GM23338 (cell line): ENCODE results near the gene AMOTL1. TPM values are rescaled to one million over a fixed set of nuclear protein-coding genes. Genes with fewer than 3 reads are reported as not detected.

Source experiments
- ATAC-seq: fragments of 200-7000 bp; cut with Tn5 transposase; 3 replicates; pipeline ENCODE4 v1.9.1; 2020
- DNase-seq: peaks from one replicate; pipeline ENCODE4 v3.0.0-alpha.2; 2015; ENCODE audit warnings: low spot score
- H2AFZ ChIP-seq: fragments of 200-600 bp; sonication (generic); 2 replicates; pipeline ENCODE4 v1.8.0; 2016; ENCODE audit warnings: antibody characterized with exemption, mild to moderate bottlenecking, moderate library complexity
- H3F3A ChIP-seq: fragments of 200-600 bp; sonication (generic); replicated peaks from 2 replicates; pipeline ENCODE4 v1.8.0; 2017; ENCODE audit warnings: antibody characterized with exemption, mixed run types, low read depth
- H3K27ac ChIP-seq: fragments of 200-600 bp; sonication (generic); 2 replicates; pipeline ENCODE4 v1.6.1; 2016; ENCODE audit warnings: low read depth
- H3K27me3 ChIP-seq: fragments of 200-600 bp; sonication (generic); 2 replicates; pipeline ENCODE4 v1.8.0; 2016; ENCODE audit warnings: mild to moderate bottlenecking, mixed run types, moderate library complexity; ENCODE audit not compliant: insufficient read depth
- H3K36me3 ChIP-seq: fragments of 200-600 bp; sonication (generic); 2 replicates; pipeline ENCODE4 v1.8.0; 2016; ENCODE audit warnings: mild to moderate bottlenecking; ENCODE audit not compliant: insufficient read depth
- H3K4me1 ChIP-seq: fragments of 200-600 bp; sonication (generic); 2 replicates; pipeline ENCODE4 v1.8.0; 2016; ENCODE audit warnings: mild to moderate bottlenecking, moderate library complexity; ENCODE audit not compliant: insufficient read depth
- H3K4me2 ChIP-seq: fragments of 200-600 bp; sonication (generic); 2 replicates; pipeline ENCODE4 v1.7.1; 2017; ENCODE audit warnings: mixed run types
- H3K4me3 ChIP-seq: fragments of 200-600 bp; sonication (generic); 2 replicates; pipeline ENCODE4 v1.6.1; 2016; ENCODE audit warnings: mixed run types
- H3K79me2 ChIP-seq: fragments of 200-600 bp; sonication (generic); replicated peaks from 2 replicates; pipeline ENCODE4 v1.8.0; 2017; ENCODE audit warnings: mild to moderate bottlenecking; ENCODE audit not compliant: insufficient read depth
- H3K9me2 ChIP-seq: fragments of 200-600 bp; sonication (generic); 2 replicates; pipeline ENCODE4 v1.8.0; 2017; ENCODE audit not compliant: insufficient read depth
- H4K20me1 ChIP-seq: fragments of 200-600 bp; sonication (generic); replicated peaks from 2 replicates; pipeline ENCODE4 v1.8.0; 2017; ENCODE audit warnings: mild to moderate bottlenecking; ENCODE audit not compliant: insufficient read depth
- H3K27ac Mint-ChIP-seq: 2 replicates; pipeline ENCODE4 v1.8.0; 2020; ENCODE audit warnings: inconsistent platforms, mild to moderate bottlenecking, moderate library complexity, mixed read lengths
- H3K27me3 Mint-ChIP-seq: 3 replicates; pipeline ENCODE4 v1.8.0; 2022; ENCODE audit warnings: low read depth, mild to moderate bottlenecking, moderate library complexity, mixed read lengths, inconsistent platforms; ENCODE audit not compliant: insufficient read depth, poor library complexity
- H3K36me3 Mint-ChIP-seq: 3 replicates; pipeline ENCODE4 v1.8.0; 2021; ENCODE audit warnings: low read depth, mild to moderate bottlenecking, inconsistent platforms, moderate library complexity, mixed read lengths
- H3K4me1 Mint-ChIP-seq: 3 replicates; pipeline ENCODE4 v1.8.0; 2020; ENCODE audit warnings: mild to moderate bottlenecking, inconsistent platforms, mixed read lengths
- H3K4me3 Mint-ChIP-seq: 3 replicates; pipeline ENCODE4 v1.8.0; 2021; ENCODE audit warnings: moderate library complexity, mild to moderate bottlenecking, inconsistent platforms, mixed read lengths
- H3K9me3 Mint-ChIP-seq: 3 replicates; pipeline ENCODE4 v1.8.0; 2020; ENCODE audit warnings: moderate library complexity, mild to moderate bottlenecking, inconsistent platforms, mixed read lengths
- CREB1 ChIP-seq: fragments of 250-450 bp; sonication (Bioruptor Pico); IDR thresholded peaks from 2 replicates; pipeline ENCODE4 v1.5.0; 2020; ENCODE audit warnings: low read depth, mild to moderate bottlenecking, moderate library complexity
- EZH2 ChIP-seq: fragments of 200-600 bp; sonication (generic); IDR thresholded peaks from one replicate; pipeline ENCODE4 v1.8.0; 2017; ENCODE audit warnings: antibody characterized with exemption, mild to moderate bottlenecking, low read depth; ENCODE audit not compliant: unreplicated experiment
- EZH2phosphoT487 ChIP-seq: fragments of 200-600 bp; sonication (generic); IDR thresholded peaks from one replicate; pipeline ENCODE4 v1.8.1; 2018; ENCODE audit warnings: antibody characterized with exemption; ENCODE audit not compliant: unreplicated experiment
- JUNB ChIP-seq: IDR thresholded peaks from one replicate; pipeline ENCODE4 v1.6.1; 2016; ENCODE audit warnings: antibody characterized with exemption; ENCODE audit not compliant: unreplicated experiment
- NANOG ChIP-seq: IDR thresholded peaks from 2 replicates; pipeline ENCODE4 v1.6.1; 2016; ENCODE audit warnings: antibody characterized with exemption, borderline replicate concordance
- POLR2AphosphoS5 ChIP-seq: IDR thresholded peaks from 2 replicates; pipeline ENCODE4 v1.6.1; 2016; ENCODE audit warnings: antibody characterized with exemption, low read depth
- STAT1 ChIP-seq: IDR thresholded peaks from one replicate; pipeline ENCODE4 v1.6.1; 2016; ENCODE audit warnings: antibody characterized with exemption; ENCODE audit not compliant: unreplicated experiment
- ZNF114 ChIP-seq: fragments of 250-450 bp; sonication (Bioruptor Pico); IDR thresholded peaks from 2 replicates; pipeline ENCODE4 v1.5.0; 2020; ENCODE audit warnings: mild to moderate bottlenecking, moderate library complexity
- ZNF331 ChIP-seq: fragments of 250-450 bp; sonication (Bioruptor Pico); IDR thresholded peaks from 2 replicates; pipeline ENCODE4 v1.5.0; 2020; ENCODE audit warnings: low read depth, mild to moderate bottlenecking, moderate library complexity
- polyA plus RNA-seq: library from polyadenylated mRNA; unstranded; fragments of >200 nt; fragmentation: Nextera tagmentation; extraction: Ambion mirVana; gene quantifications from 2 replicates; pipeline ENCODE4 v1.2.1, GENCODE V29; 2016
- total RNA-seq: library from RNA; depleted of rRNA; stranded (reverse); fragments of >200 nt; shearing (Covaris generic); gene quantifications from 2 replicates; pipeline ENCODE4 v1.2.3, GENCODE V29; 2014
- TF ChIP-seq, protein P1 (sequence below): IDR thresholded peaks from 2 replicates; pipeline ENCODE4 v1.6.1; 2016; ENCODE audit warnings: antibody characterized with exemption
- TF ChIP-seq, protein P2 (sequence below), 2 experiments: fragments of 200-600 bp in 1 of 2; sonication (generic) in 1 of 2; conservative IDR thresholded peaks; 2 replicates each; pipeline versions ENCODE4 v1.5.1 to v1.6.1; 2016 to 2017; ENCODE audit warnings: antibody characterized with exemption in 2 of 2, low read depth in 2 of 2, mild to moderate bottlenecking in 2 of 2, moderate library complexity in 1 of 2
- TF ChIP-seq, protein P3 (sequence below): IDR thresholded peaks from one replicate; pipeline ENCODE4 v1.6.1; 2018; ENCODE audit warnings: antibody characterized with exemption; ENCODE audit not compliant: unreplicated experiment
- TF ChIP-seq, protein P4 (sequence below): fragments of 250-450 bp; sonication (Bioruptor Pico); IDR thresholded peaks from 2 replicates; pipeline ENCODE4 v1.5.0; 2020; ENCODE audit warnings: mild to moderate bottlenecking, moderate library complexity

Gene AMOTL1
- total and polyA plus RNA-seq, 2 experiments from 2014 or later = 4.3 to 18.7 TPM

DNA sequence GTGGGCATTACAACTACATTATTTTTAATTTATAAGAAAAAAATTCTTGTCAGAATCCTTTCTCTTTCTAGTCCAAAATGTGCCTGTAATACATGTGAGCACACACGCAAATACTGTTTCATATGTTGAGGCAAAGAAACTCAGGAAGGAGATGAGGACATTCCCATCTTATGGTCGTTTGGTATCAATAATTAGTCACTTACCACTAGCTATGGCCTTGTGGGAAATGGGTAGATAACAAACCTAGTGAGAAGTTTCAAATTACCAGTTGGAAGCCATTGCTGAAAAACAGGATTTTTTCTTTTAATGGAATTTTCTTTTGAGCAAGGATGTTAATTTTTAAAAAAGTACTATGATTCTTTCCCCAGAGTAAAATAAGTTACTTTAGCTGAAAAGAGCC lies 25.7 kb downstream of the AMOTL1 start:
- no peaks in the 10 kb centered on the region for H3K27me3 Mint-ChIP-seq
- Histone ChIP-seq H4K20me1 (peaks cover 19% of the 10 kb centered on the region), H3K79me2 (peaks cover 63% of the 10 kb centered on the region), H3K4me1 (no peaks in the 10 kb centered on the region; the same call in 1 of the 2 replicates), H2AFZ (no peak overlapping the region), H3K27me3 (no peaks in the 10 kb centered on the region), H3K9me2 (no peaks in the 10 kb centered on the region), H3K4me2 (no peak overlapping the region), H3K27ac (no peak overlapping the region), H3F3A (no peaks in the 10 kb centered on the region), H3K4me3 (no peak overlapping the region), H3K36me3 (no peaks in the 10 kb centered on the region)
- DNase-seq (no peak), ATAC-seq (no peak)
- no peak overlapping the region for H3K4me3 Mint-ChIP-seq
- H3K9me3 Mint-ChIP-seq = no peaks in the 10 kb centered on the region
- no peak overlapping the region for H3K27ac Mint-ChIP-seq
- TF ChIP-seq EZH2phosphoT487 (no peak), NANOG (no peak), ZNF331 (CRISPR knock-in tag) (no peak), STAT1 (no peak), JUNB (no peak), POLR2AphosphoS5 (no peak), CREB1 (CRISPR knock-in tag) (no peak), ZNF114 (CRISPR knock-in tag) (no peak), EZH2 (no peak)
- TF ChIP-seq, protein P1, sequence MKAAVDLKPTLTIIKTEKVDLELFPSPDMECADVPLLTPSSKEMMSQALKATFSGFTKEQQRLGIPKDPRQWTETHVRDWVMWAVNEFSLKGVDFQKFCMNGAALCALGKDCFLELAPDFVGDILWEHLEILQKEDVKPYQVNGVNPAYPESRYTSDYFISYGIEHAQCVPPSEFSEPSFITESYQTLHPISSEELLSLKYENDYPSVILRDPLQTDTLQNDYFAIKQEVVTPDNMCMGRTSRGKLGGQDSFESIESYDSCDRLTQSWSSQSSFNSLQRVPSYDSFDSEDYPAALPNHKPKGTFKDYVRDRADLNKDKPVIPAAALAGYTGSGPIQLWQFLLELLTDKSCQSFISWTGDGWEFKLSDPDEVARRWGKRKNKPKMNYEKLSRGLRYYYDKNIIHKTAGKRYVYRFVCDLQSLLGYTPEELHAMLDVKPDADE = no peak
- TF ChIP-seq, protein P2, sequence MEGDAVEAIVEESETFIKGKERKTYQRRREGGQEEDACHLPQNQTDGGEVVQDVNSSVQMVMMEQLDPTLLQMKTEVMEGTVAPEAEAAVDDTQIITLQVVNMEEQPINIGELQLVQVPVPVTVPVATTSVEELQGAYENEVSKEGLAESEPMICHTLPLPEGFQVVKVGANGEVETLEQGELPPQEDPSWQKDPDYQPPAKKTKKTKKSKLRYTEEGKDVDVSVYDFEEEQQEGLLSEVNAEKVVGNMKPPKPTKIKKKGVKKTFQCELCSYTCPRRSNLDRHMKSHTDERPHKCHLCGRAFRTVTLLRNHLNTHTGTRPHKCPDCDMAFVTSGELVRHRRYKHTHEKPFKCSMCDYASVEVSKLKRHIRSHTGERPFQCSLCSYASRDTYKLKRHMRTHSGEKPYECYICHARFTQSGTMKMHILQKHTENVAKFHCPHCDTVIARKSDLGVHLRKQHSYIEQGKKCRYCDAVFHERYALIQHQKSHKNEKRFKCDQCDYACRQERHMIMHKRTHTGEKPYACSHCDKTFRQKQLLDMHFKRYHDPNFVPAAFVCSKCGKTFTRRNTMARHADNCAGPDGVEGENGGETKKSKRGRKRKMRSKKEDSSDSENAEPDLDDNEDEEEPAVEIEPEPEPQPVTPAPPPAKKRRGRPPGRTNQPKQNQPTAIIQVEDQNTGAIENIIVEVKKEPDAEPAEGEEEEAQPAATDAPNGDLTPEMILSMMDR (conservative IDR thresholded peaks at IDR 0.05; ENCODE audit: low read depth in 2 of 2) = no peak
- TF ChIP-seq, protein P3, sequence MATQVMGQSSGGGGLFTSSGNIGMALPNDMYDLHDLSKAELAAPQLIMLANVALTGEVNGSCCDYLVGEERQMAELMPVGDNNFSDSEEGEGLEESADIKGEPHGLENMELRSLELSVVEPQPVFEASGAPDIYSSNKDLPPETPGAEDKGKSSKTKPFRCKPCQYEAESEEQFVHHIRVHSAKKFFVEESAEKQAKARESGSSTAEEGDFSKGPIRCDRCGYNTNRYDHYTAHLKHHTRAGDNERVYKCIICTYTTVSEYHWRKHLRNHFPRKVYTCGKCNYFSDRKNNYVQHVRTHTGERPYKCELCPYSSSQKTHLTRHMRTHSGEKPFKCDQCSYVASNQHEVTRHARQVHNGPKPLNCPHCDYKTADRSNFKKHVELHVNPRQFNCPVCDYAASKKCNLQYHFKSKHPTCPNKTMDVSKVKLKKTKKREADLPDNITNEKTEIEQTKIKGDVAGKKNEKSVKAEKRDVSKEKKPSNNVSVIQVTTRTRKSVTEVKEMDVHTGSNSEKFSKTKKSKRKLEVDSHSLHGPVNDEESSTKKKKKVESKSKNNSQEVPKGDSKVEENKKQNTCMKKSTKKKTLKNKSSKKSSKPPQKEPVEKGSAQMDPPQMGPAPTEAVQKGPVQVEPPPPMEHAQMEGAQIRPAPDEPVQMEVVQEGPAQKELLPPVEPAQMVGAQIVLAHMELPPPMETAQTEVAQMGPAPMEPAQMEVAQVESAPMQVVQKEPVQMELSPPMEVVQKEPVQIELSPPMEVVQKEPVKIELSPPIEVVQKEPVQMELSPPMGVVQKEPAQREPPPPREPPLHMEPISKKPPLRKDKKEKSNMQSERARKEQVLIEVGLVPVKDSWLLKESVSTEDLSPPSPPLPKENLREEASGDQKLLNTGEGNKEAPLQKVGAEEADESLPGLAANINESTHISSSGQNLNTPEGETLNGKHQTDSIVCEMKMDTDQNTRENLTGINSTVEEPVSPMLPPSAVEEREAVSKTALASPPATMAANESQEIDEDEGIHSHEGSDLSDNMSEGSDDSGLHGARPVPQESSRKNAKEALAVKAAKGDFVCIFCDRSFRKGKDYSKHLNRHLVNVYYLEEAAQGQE = no peak
- TF ChIP-seq, protein P4, sequence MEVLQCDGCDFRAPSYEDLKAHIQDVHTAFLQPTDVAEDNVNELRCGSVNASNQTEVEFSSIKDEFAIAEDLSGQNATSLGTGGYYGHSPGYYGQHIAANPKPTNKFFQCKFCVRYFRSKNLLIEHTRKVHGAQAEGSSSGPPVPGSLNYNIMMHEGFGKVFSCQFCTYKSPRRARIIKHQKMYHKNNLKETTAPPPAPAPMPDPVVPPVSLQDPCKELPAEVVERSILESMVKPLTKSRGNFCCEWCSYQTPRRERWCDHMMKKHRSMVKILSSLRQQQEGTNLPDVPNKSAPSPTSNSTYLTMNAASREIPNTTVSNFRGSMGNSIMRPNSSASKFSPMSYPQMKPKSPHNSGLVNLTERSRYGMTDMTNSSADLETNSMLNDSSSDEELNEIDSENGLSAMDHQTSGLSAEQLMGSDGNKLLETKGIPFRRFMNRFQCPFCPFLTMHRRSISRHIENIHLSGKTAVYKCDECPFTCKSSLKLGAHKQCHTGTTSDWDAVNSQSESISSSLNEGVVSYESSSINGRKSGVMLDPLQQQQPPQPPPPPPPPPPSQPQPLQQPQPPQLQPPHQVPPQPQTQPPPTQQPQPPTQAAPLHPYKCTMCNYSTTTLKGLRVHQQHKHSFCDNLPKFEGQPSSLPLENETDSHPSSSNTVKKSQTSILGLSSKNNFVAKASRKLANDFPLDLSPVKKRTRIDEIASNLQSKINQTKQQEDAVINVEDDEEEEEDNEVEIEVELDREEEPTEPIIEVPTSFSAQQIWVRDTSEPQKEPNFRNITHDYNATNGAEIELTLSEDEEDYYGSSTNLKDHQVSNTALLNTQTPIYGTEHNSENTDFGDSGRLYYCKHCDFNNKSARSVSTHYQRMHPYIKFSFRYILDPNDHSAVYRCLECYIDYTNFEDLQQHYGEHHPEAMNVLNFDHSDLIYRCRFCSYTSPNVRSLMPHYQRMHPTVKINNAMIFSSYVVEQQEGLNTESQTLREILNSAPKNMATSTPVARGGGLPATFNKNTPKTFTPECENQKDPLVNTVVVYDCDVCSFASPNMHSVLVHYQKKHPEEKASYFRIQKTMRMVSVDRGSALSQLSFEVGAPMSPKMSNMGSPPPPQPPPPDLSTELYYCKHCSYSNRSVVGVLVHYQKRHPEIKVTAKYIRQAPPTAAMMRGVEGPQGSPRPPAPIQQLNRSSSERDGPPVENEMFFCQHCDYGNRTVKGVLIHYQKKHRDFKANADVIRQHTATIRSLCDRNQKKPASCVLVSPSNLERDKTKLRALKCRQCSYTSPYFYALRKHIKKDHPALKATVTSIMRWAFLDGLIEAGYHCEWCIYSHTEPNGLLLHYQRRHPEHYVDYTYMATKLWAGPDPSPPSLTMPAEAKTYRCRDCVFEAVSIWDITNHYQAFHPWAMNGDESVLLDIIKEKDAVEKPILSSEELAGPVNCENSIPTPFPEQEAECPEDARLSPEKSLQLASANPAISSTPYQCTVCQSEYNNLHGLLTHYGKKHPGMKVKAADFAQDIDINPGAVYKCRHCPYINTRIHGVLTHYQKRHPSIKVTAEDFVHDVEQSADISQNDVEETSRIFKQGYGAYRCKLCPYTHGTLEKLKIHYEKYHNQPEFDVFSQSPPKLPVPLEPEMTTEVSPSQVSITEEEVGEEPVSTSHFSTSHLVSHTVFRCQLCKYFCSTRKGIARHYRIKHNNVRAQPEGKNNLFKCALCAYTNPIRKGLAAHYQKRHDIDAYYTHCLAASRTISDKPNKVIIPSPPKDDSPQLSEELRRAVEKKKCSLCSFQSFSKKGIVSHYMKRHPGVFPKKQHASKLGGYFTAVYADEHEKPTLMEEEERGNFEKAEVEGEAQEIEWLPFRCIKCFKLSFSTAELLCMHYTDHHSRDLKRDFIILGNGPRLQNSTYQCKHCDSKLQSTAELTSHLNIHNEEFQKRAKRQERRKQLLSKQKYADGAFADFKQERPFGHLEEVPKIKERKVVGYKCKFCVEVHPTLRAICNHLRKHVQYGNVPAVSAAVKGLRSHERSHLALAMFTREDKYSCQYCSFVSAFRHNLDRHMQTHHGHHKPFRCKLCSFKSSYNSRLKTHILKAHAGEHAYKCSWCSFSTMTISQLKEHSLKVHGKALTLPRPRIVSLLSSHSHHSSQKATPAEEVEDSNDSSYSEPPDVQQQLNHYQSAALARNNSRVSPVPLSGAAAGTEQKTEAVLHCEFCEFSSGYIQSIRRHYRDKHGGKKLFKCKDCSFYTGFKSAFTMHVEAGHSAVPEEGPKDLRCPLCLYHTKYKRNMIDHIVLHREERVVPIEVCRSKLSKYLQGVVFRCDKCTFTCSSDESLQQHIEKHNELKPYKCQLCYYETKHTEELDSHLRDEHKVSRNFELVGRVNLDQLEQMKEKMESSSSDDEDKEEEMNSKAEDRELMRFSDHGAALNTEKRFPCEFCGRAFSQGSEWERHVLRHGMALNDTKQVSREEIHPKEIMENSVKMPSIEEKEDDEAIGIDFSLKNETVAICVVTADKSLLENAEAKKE (CRISPR knock-in tag) = no peak
- peaks cover 6% of the 10 kb centered on the region; the same call in 2 of the 3 replicates for H3K36me3 Mint-ChIP-seq
- H3K4me1 Mint-ChIP-seq = peaks cover 27% of the 10 kb centered on the region
